Measurements from ENCODE around the gene HSH2D. TPM values are rescaled to one million over a fixed set of nuclear protein-coding genes. Genes with fewer than 3 reads are reported as not detected.

The HSH2D gene
- total RNA-seq, 1 experiment from 2014 or later, result 29.5 TPM

DNA sequence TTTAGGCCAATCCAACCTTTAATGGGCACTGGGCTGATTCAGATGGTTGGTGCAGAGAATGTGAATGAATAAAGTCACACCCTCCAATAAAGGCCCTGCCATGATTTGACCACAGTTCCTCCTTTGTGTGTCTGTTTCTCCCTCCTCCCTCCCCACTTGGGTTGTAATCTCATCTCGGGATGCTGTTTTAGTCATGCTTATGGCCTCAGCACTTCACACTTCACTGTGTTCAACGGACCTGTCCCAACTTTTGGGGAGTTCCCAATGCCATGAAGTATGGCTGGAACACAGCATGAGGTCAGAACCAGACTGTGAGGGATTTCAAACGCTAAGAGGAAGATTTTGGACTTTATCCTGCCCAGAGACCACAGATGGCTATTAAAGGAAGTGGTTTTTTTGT is 37.4 kb upstream of the HSH2D start:
- DNase-seq, result no peak
- intact Hi-C loops (cut with micrococcal nuclease; ENCODE audit: unreplicated experiment), result no loop called here
- Mint-ChIP-seq H3K36me3 (ENCODE audit: insufficient read depth, unreplicated experiment) (peaks cover 11% of the 10 kb centered on the region), H3K9me3 (ENCODE audit: low read depth, unreplicated experiment) (no peaks in the 10 kb centered on the region), H3K27me3 (ENCODE audit: unreplicated experiment) (no peaks in the 10 kb centered on the region), H3K4me1 (ENCODE audit: low read depth, unreplicated experiment) (no peaks in the 10 kb centered on the region), H3K27ac (ENCODE audit: unreplicated experiment) (no peak overlapping the region), H3K4me3 (ENCODE audit: low read depth, unreplicated experiment) (no peak overlapping the region)
- TF ChIP-seq CTCF (IDR thresholded peaks at IDR 0.05; ENCODE audit: unreplicated experiment), result no peak
- CTCF ChIA-PET, result no interaction called here
- BruUV-seq (replicated peaks), result no TSS peak

DNA sequence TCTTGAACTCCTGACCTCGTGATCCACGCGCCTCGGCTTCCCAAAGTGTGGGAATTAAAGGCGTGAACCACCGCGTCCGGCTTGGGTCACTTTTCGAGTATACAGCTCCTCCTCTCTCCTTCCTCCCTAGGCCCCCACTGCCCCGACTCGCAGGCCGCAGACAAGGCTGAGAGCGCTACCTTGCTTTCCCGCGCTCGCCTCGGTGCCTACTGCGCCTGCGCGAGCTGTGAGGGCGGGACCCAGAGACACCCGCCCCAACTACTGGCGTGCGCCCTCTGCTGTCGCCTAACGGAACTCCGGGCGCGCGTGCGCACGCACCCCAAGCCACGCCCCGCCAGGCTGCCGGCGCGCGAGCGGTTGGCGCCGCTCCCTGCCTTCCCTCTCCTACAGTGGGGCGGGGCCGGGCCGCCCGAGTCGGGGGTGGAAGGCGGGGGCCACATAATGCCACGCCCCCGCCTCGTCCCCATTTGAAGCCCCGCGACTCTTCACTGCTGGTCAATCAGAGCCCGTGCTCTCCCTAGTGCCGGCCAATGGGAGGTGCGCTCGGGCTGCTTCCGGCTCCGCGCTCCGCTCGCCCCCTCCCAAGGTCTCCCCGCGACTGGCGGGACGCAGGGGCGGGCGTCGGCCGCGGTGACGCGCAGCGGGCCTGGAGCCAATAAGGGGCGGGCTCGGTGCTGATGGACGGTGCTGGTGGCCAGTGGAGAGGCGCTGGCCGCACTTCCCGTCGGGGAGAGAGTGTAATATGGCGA is 32.2 kb upstream of the HSH2D start, which contains the start of gene RAB8A:
RAB8A (plus strand) TSS at position 730 of the 749 bp plus-strand sequence; CDS start at position 743, 13 bp downstream.
- Mint-ChIP-seq H3K27me3 (ENCODE audit: unreplicated experiment) (no peaks in the 10 kb centered on the region), H3K9me3 (ENCODE audit: low read depth, unreplicated experiment) (no peaks in the 10 kb centered on the region), H3K36me3 (ENCODE audit: insufficient read depth, unreplicated experiment) (peaks cover 33% of the 10 kb centered on the region), H3K27ac (ENCODE audit: unreplicated experiment) (peak within 1 kb of the TSS; percentile 90), H3K4me3 (ENCODE audit: low read depth, unreplicated experiment) (peak within 1 kb of the TSS; percentile 84), H3K4me1 (ENCODE audit: low read depth, unreplicated experiment) (no peaks in the 10 kb centered on the region)
- CTCF ChIA-PET, result interaction anchor here (0.8 to 1.5 kb wide), 5 partner anchors 23 to 74 kb away, joined by 3 to 8 read pairs (median 4); partner anchors contain the start of gene FAM32A
- intact Hi-C loops (cut with micrococcal nuclease; ENCODE audit: unreplicated experiment), result loop anchor here (1.0 to 10.0 kb wide), 3 partner anchors 23 to 73 kb away; partner anchors contain the start of gene FAM32A
- DNase-seq, result peak; percentile 96
- peak; percentile 71 for TF ChIP-seq CTCF (IDR thresholded peaks at IDR 0.05; ENCODE audit: unreplicated experiment)
- no TSS peak for BruUV-seq (replicated peaks)

- H3K9me3 Mint-ChIP-seq (ENCODE audit: low read depth, unreplicated experiment), result no peaks in the 10 kb centered on the region
- CTCF ChIA-PET, result interaction anchor here (0.5 to 1.5 kb wide), 4 partner anchors 42 to 73 kb away, joined by 3 to 8 read pairs (median 4); partner anchors contain the start of gene FAM32A
- DNase-seq, result no peak
- H3K36me3 Mint-ChIP-seq (ENCODE audit: insufficient read depth, unreplicated experiment), result peaks cover 32% of the 10 kb centered on the region
- H3K27me3 Mint-ChIP-seq (ENCODE audit: unreplicated experiment), result no peaks in the 10 kb centered on the region
- TSS peak; percentile 59 for BruUV-seq (replicated peaks)
- TF ChIP-seq CTCF (IDR thresholded peaks at IDR 0.05; ENCODE audit: unreplicated experiment), result no peak
- H3K4me1 Mint-ChIP-seq (ENCODE audit: low read depth, unreplicated experiment), result no peaks in the 10 kb centered on the region
- H3K4me3 Mint-ChIP-seq (ENCODE audit: low read depth, unreplicated experiment), result peak overlapping the region; percentile 84
- peak overlapping the region; percentile 90 for H3K27ac Mint-ChIP-seq (ENCODE audit: unreplicated experiment)
- intact Hi-C loops (cut with micrococcal nuclease; ENCODE audit: unreplicated experiment), result loop anchor here (1.0 to 10.0 kb wide), 3 partner anchors 24 to 73 kb away; partner anchors contain the start of gene FAM32A
These were observed 31.4 kb upstream of the HSH2D start for GRCh38 chr19:16111909-16112752.

- BruUV-seq (replicated peaks), result no TSS peak
- no peaks in the 10 kb centered on the region for H3K9me3 Mint-ChIP-seq (ENCODE audit: low read depth, unreplicated experiment)
These were observed 30.7 kb upstream of the HSH2D start for GRCh38 chr19:16112778-16113177.

More at GRCh38 chr19:16112778-16113177, 30.7 kb upstream of the HSH2D start:
- no peaks in the 10 kb centered on the region for H3K27me3 Mint-ChIP-seq (ENCODE audit: unreplicated experiment)
- no peaks in the 10 kb centered on the region for H3K4me1 Mint-ChIP-seq (ENCODE audit: low read depth, unreplicated experiment)
- H3K27ac Mint-ChIP-seq (ENCODE audit: unreplicated experiment), result no peak overlapping the region
- CTCF ChIA-PET, result interaction anchor here (0.5 to 0.6 kb wide), 3 partner anchors 23 to 570 kb away, joined by 3 to 4 read pairs (median 3); no protein-coding TSS in a partner anchor
- intact Hi-C loops (cut with micrococcal nuclease; ENCODE audit: unreplicated experiment), result loop anchor here (10.0 kb wide), 2 partner anchors 48 to 72 kb away; partner anchors contain the start of gene FAM32A
- no peak for TF ChIP-seq CTCF (IDR thresholded peaks at IDR 0.05; ENCODE audit: unreplicated experiment)
- H3K36me3 Mint-ChIP-seq (ENCODE audit: insufficient read depth, unreplicated experiment), result peaks cover 27% of the 10 kb centered on the region
- DNase-seq, result no peak
- peak overlapping the region; percentile 84 for H3K4me3 Mint-ChIP-seq (ENCODE audit: low read depth, unreplicated experiment)
